Brain pericyte (primary cell): ENCODE measurements around the gene ADISSP.

Experiments used
- DNase-seq: peaks from one replicate; pipeline ENCODE4 v3.0.0-alpha.2; 2012; ENCODE audit warnings: low read depth, low spot score

The ADISSP gene

DNA sequence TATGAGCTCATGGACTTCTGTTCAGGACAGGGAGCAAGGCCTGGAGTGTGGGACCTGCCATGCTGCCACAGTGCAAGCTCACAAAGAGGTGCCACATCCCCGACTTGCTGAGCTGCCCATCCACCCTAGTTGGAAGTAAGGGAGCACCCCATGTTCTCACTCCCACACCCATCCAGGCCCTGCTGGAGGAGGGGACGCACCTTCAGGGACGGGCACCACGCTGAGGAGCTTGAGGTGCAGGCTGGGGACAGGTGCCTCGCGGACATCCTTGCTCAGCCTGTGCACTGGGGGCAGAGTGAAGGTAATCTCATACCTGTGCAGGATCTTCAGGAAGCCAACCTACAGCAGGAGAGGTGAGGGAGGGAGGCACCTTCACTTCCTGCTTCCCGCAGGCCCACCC lies 12.3 kb downstream of the ADISSP start:
- no peak for DNase-seq

DNA sequence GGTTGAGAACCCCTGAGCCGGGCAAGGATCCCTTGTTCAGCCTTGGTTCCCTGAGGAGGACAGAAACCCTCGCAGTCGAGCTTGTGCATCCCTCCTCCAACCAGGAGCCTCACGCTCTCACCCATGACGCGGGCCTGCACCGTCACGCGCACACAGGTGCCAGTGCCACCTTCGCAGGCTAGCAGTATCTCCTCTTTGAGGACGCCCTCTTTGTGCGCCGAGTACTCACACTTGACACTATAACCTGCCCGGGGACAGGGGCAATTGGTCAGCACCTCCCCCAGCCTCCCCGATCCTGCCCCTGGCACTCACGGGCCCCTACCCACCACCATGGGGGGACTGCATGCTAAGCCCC lies 13.3 kb downstream of the ADISSP start:
- DNase-seq: no peak

DNA sequence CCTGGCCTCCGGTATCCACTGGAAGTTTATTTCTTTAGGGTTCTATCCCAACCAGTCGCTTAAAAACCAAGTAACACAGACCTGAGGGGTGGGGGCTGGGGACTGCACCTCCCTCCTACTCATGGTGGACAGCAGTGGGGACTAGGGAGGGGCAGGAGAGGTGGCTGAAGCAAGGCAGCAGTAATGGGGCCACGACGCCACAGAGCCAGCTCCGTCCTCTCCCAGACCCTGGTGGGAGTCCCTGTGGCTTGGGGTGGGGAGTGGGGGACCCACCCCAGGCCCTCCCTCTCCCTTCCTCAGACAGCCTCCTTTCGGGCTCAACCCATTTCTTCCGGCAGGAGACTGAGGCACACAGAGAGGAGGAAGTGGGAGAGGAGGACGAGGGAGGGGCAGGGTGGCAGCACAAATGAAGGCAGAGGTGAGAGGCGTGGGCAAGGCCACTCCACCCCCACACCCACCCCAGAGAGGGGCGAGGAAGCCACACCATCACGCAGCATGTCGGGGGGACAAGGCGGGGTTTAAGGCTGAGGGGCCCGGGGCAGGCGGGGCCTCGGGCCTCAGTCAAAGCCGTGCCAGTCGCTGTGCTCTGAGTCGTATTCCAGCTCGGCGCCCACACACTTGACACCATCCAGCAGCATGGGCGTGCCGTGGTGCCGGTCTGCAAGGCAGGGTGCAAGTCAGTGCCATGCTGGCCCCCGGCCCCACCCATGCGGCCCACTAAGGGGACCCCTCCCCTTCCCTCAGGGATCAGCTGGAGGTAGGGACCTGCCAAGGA lies 13.9 kb downstream of the ADISSP start:
- DNase-seq: no peak

DNA sequence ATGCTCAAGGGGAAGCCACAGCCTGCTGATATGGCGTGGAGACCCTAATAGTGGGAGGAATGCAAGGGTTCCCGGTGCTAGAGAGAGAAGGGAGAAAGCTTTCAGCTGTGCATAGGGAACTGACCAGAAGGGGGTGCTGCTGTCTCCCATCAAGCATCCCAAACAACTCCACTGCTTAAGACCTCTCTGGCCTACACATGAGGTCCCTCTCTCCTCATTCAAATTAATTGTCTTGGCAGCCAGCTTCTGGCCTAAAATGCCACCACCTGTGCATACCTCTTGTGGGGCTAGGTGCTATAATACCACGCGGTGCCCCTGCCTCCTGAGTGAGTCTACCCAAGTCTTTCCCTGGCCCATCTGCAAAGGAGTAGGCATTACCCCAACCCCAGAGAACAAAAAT lies 14.5 kb downstream of the ADISSP start:
- no peak for DNase-seq

DNA sequence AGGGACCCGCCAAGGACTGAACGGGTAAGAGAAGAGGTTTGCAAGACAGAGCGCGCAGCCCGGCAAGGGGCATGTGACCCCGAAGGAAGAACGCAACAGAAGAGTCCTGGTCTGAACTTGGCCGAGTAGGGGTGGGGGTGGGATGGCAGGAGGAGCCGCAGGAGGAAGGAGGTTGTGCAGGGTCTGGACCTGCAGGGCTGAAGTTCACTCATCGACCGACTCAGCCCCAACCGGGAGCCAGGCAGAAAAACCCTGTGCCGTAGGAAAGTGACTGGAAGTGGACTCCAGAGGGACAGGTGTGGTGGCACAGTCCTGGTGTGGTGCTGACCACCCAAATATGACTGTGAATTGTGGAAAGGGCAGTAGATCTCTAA lies 15.2 kb downstream of the ADISSP start:
- DNase-seq: no peak

DNA sequence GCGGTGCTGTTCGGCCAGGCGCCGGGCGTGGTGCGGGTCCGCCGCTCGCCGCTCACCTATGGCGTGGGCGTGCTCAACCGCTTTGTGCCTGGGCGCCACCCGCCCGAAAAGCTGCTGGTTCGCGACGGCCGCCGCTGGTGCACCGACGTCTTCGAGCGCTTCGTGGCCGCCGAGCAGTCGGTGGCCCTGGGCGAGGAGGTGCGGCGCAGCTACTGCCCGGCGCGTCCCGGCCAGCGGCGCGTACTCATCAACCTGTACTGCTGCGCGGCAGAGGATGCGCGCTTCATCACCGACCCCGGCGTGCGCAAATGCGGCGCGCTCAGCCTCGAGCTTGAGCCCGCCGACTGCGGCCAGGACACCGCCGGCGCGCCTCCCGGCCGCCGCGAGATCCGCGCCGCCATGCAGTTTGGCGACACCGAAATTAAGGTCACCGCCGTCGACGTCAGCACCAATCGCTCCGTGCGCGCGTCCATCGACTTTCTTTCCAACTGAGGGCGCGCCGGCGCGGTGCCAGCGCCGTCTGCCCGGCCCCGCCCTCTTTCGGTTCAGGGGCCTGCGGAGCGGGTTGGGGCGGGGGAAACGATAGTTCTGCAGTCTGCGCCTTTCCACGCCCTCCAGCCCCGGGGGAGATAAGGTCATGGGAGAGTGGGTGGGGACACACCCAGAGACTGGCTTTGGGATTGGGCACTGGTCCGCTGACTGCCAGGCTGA lies 15.7 kb downstream of the ADISSP start:
- no peak for DNase-seq

DNA sequence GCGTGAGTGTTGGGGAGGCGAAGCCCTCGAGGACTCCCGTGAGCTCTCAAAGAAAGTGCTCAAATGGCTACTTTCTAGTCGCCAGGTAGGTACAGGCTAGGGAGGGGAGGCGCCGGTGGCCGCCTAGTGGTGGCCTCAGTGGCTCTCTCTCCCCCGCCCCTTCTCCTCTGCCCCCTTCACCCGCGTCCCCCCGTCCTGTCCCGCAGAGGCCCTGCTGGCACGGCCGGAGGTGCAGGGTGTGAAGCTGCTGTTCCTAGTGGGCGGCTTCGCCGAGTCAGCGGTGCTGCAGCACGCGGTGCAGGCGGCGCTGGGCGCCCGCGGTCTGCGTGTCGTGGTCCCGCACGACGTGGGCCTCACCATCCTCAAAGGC lies 16.3 kb downstream of the ADISSP start:
- no peak for DNase-seq

DNA sequence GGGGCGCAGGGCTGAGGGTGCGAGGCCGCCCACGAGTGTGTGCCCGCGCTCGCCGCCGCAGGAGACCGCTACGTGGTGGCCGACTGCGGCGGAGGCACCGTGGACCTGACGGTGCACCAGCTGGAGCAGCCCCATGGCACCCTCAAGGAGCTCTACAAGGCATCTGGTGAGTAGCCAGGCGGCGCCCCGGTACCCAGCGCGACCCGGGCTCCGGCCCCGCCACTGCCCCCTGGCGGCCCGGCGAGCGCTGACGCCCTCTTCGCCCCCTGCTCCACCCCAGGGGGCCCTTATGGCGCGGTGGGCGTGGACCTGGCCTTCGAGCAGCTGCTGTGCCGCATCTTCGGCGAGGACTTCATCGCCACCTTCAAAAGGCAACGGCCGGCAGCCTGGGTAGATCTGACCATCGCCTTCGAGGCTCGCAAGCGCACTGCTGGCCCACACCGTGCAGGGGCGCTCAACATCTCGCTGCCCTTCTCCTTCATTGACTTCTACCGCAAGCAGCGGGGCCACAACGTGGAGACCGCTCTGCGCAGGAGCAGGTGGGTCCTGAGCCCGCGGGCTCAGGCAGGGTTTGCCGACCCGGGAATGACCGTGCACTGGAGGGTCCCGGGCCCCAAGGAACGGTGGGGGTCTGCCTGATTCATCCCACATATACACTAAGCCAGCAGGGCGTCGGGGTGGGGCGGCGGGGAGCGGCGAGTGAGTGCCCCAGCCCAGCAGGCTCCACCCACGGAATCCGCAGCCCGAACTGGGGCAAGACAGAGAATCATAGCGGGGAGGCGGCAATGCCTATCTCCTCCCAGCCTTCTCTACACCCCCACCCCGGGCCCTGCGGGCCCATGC lies 17.6 kb downstream of the ADISSP start:
- DNase-seq: no peak

DNA sequence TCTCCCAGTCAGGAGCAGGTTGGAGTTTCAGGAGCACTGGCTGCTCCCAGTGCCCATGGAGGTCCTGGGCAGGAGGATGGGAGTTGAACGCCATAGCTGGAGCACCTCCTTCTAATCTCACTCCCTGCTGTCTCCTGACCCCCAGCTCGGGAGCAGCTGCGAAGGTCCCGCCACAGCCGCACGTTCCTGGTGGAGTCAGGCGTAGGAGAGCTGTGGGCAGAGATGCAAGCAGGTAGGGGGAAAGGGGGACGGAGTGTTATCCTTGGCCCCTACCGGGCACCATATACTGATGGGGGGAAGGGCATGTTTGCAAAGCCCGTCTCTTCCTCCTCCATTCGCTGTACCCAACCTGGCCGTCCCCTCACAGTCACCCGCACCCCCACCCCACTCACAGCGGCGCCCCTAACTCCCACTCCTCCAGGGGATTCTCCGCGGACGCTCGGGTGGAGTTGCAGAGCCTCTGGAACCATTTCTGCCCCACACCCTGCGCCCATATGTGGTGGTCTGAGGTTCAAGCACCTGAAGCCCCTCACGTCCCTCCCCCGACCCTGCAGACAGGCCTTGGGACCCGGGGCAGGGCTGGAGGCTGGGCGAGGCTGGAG lies 18.4 kb downstream of the ADISSP start:
- DNase-seq: no peak

DNA sequence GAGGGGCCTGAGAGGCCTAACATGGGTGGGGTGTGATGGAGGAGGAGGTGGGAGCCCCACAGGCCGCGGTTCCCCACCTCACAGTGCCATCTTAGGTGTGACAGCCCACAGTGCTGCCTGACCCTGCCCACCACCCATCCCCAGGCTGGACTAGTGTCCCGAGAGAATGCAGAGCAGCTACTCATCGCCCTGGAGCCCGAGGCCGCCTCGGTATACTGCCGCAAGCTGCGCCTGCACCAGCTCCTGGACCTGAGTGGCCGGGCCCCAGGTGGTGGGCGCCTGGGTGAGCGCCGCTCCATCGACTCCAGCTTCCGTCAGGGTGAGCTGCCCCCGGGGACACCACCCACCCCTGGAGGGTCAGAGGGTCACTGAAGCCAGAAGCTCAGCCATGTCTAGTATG lies 19.5 kb downstream of the ADISSP start:
- no peak for DNase-seq

DNA sequence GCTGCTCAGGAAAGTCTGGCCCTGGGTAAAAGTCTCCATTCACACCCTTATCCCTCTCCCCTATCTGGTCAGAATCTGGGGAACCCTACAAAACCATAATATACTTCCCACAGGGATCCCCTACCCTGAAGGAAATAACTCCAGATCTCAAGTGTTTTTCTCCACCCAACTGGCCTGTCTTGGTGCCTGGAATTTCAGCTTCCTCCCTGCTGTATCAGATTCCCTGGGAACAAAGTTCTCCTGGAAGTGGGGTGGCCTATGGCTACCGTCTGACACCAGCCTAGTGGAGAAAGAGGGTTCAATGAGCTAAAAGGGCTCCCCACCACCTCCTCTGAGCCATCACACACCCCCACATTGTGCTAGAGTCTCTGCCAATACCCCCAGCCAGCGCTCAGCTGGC lies 20.1 kb downstream of the ADISSP start:
- no peak for DNase-seq

DNA sequence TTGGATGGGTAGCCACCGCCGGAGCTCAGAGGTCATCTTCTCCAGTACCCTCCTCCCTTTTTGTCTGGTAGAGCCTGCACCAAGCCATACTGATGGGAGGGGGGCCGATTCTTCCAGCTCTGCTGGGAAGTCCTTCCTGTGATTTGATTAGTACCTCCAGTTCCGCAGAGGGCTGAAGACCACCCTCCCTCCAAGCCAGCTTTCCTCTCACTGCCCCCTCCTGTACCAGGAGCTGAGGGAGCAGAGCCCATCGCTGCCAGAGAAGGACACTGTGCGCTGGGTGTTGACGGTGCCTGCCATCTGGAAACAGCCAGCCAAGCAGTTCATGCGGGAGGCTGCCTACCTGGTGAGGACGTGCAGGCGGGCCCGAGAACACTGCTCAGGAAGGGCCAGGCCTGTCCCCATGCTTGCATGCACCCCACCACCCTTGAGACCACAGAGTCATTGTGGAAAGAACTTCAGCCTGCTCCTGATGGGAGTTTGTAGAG lies 21.8 kb downstream of the ADISSP start:
- DNase-seq: no peak

DNA sequence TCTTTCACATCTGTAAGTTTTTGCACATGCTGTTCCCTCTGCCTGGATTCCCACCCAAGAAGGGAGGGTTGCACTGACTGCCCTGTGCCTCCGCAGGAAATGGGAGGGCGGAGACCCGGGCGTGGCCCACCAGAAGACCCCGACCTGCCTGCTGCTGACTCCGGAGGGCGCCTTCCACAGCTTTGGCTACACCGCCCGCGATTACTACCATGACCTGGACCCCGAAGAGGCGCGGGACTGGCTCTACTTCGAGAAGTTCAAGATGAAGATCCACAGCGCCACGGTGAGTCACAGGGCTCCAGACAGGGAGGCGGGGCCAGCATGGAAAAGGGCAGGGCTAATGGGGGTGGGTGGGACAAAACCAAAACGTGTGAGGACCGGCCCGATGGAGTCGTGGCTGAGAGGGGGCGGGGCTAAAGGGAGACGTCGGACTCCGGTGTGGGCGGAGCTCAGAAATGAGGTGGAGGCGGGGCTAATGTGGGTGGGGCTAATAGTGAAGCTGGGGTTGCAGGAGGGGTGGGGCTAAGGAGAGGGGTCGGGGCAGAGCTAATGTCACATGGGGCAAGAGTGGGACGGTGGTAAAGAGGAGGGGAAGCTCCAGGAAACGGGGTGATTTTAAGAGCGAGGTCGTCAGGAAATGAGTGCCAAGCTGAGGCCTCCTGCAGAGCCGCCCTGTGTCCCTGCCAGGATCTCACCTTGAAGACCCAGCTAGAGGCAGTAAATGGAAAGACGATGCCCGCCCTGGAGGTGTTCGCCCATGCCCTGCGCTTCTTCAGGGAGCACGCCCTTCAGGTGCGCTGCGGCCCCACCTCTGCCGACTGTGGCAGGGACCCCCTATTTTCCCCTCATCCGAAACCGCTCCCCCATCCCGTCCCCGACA lies 22.5 kb downstream of the ADISSP start:
- DNase-seq: no peak

DNA sequence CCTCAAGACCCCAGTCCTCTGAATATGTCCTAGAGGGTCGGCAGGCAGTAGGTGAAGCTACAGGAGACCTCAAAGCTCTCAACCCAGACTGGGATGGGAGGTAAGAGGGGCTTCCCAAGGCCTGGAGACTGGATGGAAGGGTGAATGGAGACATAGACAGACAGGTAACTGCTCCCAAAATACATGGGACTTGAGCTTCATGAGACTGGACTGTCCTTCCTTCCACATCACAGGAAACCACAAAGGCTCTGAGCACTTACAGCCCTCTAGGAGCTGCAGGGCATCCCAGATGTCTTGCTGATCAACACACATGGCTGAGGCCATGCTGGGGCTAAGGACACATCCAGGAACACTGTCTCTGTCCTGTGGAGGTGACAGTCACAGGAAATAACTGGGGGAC lies 23.5 kb downstream of the ADISSP start:
- no peak for DNase-seq

DNA sequence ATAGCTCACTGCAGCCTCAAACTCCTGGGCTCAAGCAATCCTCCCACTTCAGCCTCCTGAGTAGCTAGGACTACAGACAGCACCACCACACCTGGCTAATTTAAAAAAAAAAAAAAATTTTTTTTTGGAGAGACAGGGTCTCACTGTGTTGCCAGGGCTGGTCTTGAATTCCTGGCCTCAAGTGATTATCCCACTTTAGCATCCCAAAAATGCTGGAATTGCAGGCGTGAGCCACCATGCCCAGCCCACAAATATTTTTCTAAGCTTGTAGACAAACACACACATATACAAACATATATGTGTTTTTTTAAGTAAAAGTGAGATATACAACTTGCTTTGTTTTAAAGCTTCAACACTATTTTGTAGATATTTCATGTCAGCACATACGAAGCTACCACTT lies 24.3 kb downstream of the ADISSP start:
- no peak for DNase-seq

DNA sequence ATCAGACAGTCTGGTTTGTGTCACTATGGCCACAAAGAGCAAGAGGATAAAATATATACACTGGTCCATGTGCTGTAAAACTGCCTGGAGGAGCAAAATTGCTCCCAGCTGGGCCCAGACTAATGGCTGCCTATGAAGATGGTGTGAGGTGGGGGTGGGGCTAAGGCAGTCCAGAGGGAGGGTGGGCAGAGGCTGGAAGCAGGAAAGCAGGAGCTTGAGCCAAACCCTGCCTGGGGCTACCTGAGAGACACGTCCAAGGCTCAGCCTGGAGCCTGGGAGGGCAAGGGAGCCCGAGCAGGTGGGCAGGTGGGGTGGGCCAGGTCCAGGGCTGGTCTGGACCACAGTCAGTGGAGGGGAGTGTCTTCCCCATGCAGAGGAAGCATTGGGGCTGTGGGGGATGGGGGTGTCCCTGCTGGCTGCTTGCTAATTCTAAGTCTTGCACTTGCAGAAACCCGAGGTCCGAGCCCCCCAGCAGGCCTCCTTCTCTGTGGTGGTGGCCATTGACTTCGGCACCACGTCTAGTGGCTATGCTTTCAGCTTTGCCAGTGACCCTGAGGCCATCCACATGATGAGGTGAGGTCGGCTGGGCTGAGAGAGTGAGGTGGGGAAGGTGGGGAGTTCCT lies 25.6 kb downstream of the ADISSP start:
- DNase-seq: no peak

DNA sequence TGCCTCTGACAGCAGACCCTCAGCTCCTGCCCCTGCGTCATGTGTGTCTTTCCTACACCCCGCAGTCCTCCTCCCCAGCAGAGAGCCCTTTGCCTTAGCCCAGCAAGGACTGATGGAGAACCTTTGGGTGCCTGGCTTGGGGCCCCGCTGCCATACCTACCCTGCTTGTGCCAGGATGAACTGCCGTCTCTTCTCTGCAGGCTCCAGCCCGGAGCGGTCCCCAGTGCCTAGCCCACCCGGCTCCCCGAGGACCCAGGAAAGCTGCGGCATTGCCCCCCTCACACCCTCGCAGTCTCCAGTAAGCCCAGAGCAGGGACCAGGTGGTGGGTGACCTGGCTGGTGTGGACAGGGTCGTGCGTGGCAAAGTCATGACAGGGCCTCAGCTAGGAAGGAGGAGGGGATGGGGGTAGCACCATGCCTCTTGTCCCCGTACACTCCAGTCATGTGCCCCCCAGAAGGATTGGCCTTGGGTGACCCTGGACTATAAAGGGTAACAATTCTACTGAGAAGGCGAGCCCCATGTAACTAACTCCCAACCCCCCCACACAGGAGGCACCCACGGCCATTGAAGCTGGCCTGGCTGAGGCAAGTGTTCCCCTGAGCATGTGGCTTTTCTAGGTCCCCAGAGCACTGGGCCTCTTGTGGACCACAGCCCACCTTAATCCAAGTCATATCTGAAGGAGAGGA lies 26.8 kb downstream of the ADISSP start:
- DNase-seq: no peak

DNA sequence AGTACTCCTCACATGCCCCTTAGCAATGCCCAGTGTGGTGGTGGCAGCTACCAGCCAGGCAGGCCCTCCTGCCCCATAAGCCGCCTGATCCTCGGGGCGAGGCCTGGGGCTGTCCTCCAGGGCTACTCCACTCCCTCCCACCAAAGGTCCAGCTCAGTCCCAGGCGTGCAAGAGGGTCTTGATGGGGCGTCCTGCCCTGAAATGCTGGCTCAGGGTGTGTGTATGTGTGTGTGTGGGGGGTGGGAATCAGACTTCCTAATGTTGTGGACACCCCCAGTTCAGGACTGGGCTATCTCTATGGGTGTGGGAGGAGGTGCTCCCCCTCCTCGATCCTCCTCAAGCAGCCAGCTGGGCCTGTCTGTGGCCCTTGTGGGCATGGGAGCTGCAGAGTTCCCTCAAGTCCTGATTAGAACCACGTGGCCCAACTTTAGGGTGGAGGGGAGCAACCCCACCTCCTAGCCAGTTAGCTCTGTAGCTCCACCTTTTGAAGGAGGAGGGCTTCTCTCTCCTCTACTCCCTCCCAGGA lies 27.6 kb downstream of the ADISSP start:
- no peak for DNase-seq

DNA sequence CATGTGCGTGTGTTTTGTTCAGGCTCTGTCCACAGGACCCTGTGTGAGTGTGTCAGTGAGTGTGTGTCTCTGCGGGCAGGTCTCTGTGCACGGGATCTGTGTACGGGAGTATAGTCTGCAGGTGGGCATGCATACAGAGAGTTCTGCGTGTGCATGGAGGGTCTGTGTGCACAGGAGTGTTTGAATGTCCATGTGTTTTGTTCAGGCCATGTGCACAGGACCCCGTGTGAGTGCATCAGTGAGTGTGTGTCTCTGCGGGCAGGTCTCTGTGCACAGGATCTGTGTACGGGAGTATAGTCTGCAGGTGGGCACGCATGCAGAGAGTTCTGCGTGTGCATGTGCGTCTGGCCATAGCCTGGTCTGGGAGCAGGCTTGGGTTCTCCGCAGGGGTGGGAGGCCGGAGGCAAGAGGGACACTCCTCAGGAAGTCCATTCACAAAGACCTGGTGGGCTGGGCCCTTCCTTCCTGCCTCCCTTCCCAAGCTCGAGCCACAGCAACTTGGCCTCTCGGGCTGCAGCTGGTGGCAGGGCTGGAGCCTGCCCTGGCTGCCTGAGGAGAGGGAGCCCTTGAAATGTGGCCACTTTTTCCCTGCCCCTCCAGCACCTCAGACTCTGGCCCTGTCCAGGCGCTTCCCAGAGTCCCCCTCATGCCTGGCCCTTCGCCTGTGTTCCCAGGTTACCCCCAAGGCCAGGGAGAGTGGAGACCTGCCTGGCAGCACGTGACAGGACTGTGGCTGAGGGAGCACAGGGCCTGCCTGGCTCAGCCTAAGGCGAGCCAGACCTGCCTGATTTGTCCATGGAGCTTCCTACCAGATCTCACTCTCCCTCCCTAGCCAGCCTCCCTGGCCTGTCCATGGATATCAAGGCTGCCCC lies 28.3 kb downstream of the ADISSP start:
- no peak for DNase-seq
